ENCODE data around the gene GLI3. TPM values are rescaled to one million over a fixed set of nuclear protein-coding genes. Genes with fewer than 3 reads are reported as not detected.
A peak's percentile ranks its signal among the peaks of the same experiment; 100 is the strongest.

Gene GLI3
- total RNA-seq, 1 experiment from 2014 or later, result not detected

GRCh38 chr7:41998041-41998440 is 239.0 kb downstream of the GLI3 start:
- in situ Hi-C loops (cut with HindIII; ENCODE audit: low sequenced_read_pairs), result no loop called here
- no peak for DNase-seq (ENCODE audit: low spot score)

GRCh38 chr7:41997151-41997550 is 239.9 kb downstream of the GLI3 start:
- in situ Hi-C loops (cut with HindIII; ENCODE audit: low sequenced_read_pairs), result no loop called here

GRCh38 chr7:41996381-41997035 is 240.5 kb downstream of the GLI3 start:
- in situ Hi-C loops (cut with HindIII; ENCODE audit: low sequenced_read_pairs), result no loop called here
- no peak for DNase-seq (ENCODE audit: low spot score)

More at GRCh38 chr7:41997151-41997550, 239.9 kb downstream of the GLI3 start:
- DNase-seq (ENCODE audit: low spot score), result no peak

- no peak for DNase-seq (ENCODE audit: low spot score)
- in situ Hi-C loops (cut with HindIII; ENCODE audit: low sequenced_read_pairs), result no loop called here
These were observed 241.3 kb downstream of the GLI3 start for GRCh38 chr7:41995632-41996271.

- in situ Hi-C loops (cut with HindIII; ENCODE audit: low sequenced_read_pairs), result no loop called here
- no peak for DNase-seq (ENCODE audit: low spot score)
These were observed 242.3 kb downstream of the GLI3 start for GRCh38 chr7:41994746-41995110.

GRCh38 chr7:41994036-41994745 is 242.8 kb downstream of the GLI3 start:
- no peak for DNase-seq (ENCODE audit: low spot score)
- in situ Hi-C loops (cut with HindIII; ENCODE audit: low sequenced_read_pairs), result no loop called here

- in situ Hi-C loops (cut with HindIII; ENCODE audit: low sequenced_read_pairs), result no loop called here
- no peak for DNase-seq (ENCODE audit: low spot score)
These were observed 243.8 kb downstream of the GLI3 start for GRCh38 chr7:41992881-41993867.

- in situ Hi-C loops (cut with HindIII; ENCODE audit: low sequenced_read_pairs), result no loop called here
- no peak for DNase-seq (ENCODE audit: low spot score)
These were observed 252.1 kb downstream of the GLI3 start for GRCh38 chr7:41984888-41985287.

GRCh38 chr7:41981046-41982040 is 255.7 kb downstream of the GLI3 start:
- in situ Hi-C loops (cut with HindIII; ENCODE audit: low sequenced_read_pairs), result no loop called here
- DNase-seq (ENCODE audit: low spot score), result no peak

GRCh38 chr7:41979834-41980307 is 257.1 kb downstream of the GLI3 start:
- peak; percentile 7 for DNase-seq (ENCODE audit: low spot score)
- in situ Hi-C loops (cut with HindIII; ENCODE audit: low sequenced_read_pairs), result no loop called here

- in situ Hi-C loops (cut with HindIII; ENCODE audit: low sequenced_read_pairs), result no loop called here
- no peak for DNase-seq (ENCODE audit: low spot score)
These were observed 258.2 kb downstream of the GLI3 start for GRCh38 chr7:41978858-41979257.

- in situ Hi-C loops (cut with HindIII; ENCODE audit: low sequenced_read_pairs), result no loop called here
- no peak for DNase-seq (ENCODE audit: low spot score)
These were observed 259.3 kb downstream of the GLI3 start for GRCh38 chr7:41977661-41978060.

GRCh38 chr7:41977151-41977651 is 259.8 kb downstream of the GLI3 start:
- in situ Hi-C loops (cut with HindIII; ENCODE audit: low sequenced_read_pairs), result no loop called here
- DNase-seq (ENCODE audit: low spot score), result peak; percentile 56

GRCh38 chr7:41976411-41976810 is 260.6 kb downstream of the GLI3 start:
- in situ Hi-C loops (cut with HindIII; ENCODE audit: low sequenced_read_pairs), result no loop called here
- DNase-seq (ENCODE audit: low spot score), result no peak

GRCh38 chr7:41975849-41976248 is 261.2 kb downstream of the GLI3 start:
- in situ Hi-C loops (cut with HindIII; ENCODE audit: low sequenced_read_pairs), result no loop called here
- no peak for DNase-seq (ENCODE audit: low spot score)

GRCh38 chr7:41974870-41975557 is 262.0 kb downstream of the GLI3 start:
- in situ Hi-C loops (cut with HindIII; ENCODE audit: low sequenced_read_pairs), result no loop called here

GRCh38 chr7:41973202-41973730 is 263.7 kb downstream of the GLI3 start:
- in situ Hi-C loops (cut with HindIII; ENCODE audit: low sequenced_read_pairs), result no loop called here
- no peak for DNase-seq (ENCODE audit: low spot score)

More at GRCh38 chr7:41974870-41975557, 262.0 kb downstream of the GLI3 start:
- DNase-seq (ENCODE audit: low spot score), result no peak

All from G401 (cell line).